GM19467 (cell line): Measurements from ENCODE around the gene BPIFB6.

Experiments used
- ATAC-seq: cut with Tn5 transposase; IDR thresholded peaks from one replicate; pipeline ENCODE4 v1.9.1; 2021; ENCODE audit warnings: mild to moderate bottlenecking, moderate library complexity; ENCODE audit not compliant: unreplicated experiment

The BPIFB6 gene, protein sequence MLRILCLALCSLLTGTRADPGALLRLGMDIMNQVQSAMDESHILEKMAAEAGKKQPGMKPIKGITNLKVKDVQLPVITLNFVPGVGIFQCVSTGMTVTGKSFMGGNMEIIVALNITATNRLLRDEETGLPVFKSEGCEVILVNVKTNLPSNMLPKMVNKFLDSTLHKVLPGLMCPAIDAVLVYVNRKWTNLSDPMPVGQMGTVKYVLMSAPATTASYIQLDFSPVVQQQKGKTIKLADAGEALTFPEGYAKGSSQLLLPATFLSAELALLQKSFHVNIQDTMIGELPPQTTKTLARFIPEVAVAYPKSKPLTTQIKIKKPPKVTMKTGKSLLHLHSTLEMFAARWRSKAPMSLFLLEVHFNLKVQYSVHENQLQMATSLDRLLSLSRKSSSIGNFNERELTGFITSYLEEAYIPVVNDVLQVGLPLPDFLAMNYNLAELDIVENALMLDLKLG

GRCh38 chr20:33031531-33031930, at the start of gene BPIFB6:
TSS of gene BPIFB6 (plus strand) at chr20:33031648. CDS start at chr20:33031648, 0 bp downstream.
- no peak for ATAC-seq

DNA sequence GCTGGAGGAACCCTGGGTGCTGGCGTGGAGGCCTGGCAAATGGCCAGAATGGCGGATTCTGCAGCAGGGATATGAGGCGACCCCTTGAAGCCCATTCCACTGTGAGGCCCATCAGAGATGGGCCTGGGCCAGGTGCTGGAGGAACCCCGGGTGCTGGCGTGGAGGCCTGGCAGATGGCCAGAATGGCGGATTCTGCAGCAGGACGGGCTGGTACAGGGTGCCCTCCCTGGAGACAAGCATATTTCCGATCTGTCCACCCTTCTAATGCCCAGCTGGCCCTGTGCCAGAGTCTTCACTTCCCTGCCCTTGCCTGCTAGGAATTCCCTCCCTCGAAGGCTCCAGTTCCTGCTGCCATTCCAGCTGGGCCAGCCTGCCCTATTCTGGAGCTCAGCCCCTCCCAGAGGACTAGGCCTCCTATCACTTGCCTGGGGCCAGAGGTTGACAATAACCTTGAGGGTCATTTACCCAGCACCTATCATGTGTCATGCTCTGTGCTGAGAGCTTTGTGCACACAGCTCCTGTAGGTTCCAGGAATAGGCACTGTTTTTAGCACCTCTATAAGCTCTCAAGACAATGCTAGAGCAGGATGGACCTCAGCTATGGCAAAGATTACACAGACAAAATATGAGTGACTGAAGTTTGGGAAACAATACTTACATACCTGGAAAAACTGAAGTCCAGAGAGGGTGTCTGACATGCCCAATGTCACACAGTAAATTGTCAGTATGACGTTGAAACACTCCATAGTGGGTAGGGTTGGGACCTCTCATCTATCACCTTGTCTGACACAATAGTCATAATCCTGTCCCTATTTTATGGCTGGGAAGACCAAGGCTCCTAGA, 48.6 kb upstream of the BPIFB6 start:
- no peak for ATAC-seq

GRCh38 chr20:32983459-32984112, 47.9 kb upstream of the BPIFB6 start:
- ATAC-seq: no peak

GRCh38 chr20:32984196-32984595, 47.3 kb upstream of the BPIFB6 start:
- ATAC-seq: no peak

- no peak for ATAC-seq
Observed at GRCh38 chr20:32984631-32985354, 46.7 kb upstream of the BPIFB6 start.

GRCh38 chr20:32985596-32985995, 45.9 kb upstream of the BPIFB6 start:
- ATAC-seq: no peak

GRCh38 chr20:32986331-32986966, 45.0 kb upstream of the BPIFB6 start:
- ATAC-seq: no peak

- ATAC-seq: no peak
Observed at GRCh38 chr20:32987044-32987825, 44.2 kb upstream of the BPIFB6 start.

- ATAC-seq: no peak
Observed at GRCh38 chr20:32988008-32988407, 43.4 kb upstream of the BPIFB6 start.

DNA sequence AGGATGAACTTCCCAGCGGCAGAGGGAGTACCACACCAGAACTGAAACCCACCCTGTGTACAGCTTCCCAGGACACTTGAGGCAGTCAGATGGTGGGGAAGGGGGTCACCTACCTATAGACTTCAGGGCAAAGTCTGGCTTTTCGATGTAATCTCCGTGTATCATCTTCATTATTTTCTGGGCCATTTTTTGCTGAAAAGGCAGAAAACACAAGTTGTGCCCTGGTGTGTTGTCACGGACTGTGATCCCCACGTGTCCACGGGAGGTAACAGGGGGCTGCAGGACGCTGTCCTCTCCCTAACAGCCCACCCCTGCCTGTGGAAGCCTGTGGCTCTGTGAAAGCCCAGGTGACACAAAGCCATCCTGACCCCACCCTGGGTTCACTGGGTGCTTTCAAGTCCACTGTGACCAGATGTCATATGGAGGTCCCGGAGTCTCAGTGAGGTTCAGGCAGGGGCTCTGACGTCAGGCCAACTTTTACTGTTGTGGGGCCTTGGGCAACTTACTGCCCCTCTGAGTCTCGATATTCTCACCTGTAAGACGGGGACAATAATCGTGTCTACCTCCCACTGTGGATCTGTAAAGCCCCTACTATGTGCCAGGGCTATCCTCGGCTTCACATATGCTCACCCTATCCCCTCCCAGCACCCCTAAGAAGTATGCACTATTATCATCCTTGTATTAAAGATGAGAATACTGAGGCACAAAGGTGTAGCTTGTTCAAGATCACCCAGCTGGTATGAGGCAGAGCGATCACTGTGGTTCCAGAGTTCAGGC, 41.8 kb upstream of the BPIFB6 start:
- no peak for ATAC-seq

DNA sequence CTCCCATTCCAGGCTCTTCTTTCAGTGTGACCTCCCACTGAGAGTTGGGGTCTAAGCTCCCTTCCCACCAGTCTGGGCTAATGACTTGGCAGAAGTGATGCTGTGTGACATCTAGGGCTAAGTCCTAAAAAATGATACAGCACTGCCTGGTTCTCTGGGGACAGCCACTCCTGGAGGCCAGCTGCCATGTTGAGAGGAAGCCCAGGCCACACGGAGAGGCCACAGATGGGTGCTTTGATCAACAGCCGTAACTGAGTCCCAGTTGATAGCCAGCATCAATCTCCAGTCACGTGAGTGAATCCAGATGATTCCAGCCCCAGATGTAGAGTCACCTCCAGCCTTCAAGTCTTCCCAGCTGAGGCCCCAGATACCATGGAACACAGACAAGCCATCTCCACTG, 41.0 kb upstream of the BPIFB6 start:
- no peak for ATAC-seq

- no peak for ATAC-seq
Observed at GRCh38 chr20:32991383-32991782, 40.1 kb upstream of the BPIFB6 start.

- ATAC-seq: no peak
Observed at GRCh38 chr20:32991792-32992641, 39.4 kb upstream of the BPIFB6 start.

DNA sequence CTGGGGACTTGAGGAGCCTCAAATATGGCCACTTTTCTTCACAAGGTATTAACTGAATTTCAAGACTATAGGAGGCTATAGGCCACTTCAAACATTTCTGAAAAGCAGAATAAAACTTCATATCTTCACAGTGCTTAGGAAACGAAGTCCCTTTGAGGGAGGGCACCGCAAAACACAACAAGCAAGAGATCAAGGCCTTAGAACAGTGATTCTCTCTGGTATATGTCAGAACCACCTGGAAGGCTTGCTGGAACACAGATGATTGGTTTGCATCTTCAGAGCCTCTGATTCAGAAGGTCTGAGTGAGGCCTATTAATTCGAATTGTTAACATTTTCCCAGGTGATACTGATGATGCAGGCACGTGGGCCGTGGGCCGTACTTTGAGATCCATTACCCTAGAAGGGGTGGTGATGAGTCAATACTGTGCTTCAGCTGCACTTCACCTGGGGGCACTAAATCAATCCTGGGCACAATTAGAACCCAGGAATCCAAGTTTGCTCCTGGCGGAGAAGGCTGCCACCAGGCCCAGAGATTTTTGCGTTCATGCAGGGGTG, 37.9 kb upstream of the BPIFB6 start:
- ATAC-seq: no peak

DNA sequence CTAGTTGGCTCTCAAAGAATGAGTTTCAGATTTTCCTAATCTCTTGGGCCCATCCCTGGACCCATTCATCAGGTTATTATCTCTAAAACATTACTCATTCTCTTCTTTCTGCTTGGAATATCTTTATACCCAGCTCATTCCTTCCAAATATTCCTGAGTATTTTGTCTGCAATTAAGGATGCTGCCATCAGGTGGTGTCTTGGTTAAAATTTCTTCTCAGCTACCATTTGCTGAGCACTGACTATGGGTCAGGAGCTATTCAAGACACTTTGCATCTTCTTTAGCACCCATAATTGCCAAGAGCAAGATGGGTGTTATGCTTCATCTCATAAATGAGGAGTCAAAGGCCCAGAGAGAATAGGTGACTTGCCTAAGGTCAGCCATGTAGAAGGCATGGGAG, 35.6 kb upstream of the BPIFB6 start:
- no peak for ATAC-seq

DNA sequence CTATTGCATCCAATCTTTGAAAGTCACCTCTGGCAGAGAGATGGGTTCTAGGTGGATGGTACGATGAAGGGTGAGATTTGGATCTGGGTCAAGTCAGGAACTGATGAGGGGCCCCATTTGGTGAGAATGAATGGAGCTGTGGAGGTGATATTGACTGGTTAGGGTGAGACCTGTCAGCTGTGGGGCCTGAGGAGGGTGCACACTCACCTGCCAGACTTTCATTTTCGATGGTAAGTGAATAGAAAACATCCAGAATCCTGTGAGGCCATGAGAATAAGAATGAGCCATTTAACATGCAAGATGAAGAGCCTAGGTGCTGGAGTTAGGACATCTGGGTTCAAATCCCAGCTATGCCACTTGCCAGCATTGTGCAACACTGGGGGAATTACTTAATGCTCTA, 34.0 kb upstream of the BPIFB6 start:
- no peak for ATAC-seq

GRCh38 chr20:32999603-33000250, 31.7 kb upstream of the BPIFB6 start:
- no peak for ATAC-seq
